Right forelimb (tissue), 1 donor: ENCODE results near the gene ITGAE.

ENCODE experiments used
- DNase-seq: peaks from one replicate; pipeline ENCODE4 v3.0.0-alpha.2; 2018

The ITGAE gene

DNA sequence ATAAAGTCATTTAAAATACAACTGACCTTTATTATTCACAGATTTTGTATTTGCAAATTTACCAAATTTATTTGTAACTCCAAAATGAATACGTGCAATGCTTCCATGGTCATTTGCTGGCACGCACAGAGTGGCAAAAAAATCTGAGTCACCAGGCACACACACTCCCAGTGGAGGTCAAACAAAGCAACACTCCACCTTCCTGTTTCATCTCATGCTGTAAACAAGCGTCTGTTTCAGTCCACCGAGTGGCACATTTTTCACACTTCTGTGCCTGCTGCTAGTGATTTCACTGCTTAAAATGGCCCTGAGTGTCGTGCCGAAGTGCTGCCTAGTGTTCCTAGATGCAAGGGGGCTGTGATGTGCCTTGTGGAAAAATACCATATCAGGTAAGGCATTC lies 17.8 kb upstream of the ITGAE start:
- no peak for DNase-seq

DNA sequence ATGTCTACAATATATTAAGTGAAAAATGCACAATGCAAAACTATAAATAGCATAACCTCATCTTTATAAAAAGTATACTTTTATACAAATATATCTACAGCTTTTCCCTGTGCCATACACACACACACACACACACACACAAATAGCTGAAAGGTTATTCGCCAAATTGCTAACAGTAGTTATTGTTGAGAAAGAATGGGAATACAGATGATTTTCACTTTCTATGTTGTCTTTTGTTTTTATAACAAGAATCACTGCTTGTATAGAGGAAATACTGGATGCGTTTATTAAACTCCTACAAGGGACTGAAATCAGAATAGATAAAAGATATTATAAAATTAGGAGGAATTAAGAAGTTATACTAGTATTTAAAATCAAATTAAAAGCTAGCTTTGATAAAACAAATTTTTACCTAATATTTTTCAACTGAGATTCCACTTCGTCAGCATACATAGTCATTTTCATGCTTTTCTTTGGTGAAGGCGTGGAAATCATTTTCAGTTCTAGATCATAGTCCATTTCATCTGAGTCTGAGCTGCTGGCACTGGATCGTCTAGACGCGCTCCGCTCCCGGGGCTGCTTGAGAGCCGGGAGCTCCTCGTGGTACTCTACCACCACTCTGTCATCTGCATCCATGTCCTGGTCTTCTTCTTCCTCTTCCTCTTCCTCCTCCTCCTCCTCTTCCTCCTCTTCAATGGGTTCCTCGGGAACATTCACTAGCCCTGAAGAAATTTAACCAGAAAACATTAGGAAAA lies 17.0 kb upstream of the ITGAE start:
- DNase-seq, result no peak

DNA sequence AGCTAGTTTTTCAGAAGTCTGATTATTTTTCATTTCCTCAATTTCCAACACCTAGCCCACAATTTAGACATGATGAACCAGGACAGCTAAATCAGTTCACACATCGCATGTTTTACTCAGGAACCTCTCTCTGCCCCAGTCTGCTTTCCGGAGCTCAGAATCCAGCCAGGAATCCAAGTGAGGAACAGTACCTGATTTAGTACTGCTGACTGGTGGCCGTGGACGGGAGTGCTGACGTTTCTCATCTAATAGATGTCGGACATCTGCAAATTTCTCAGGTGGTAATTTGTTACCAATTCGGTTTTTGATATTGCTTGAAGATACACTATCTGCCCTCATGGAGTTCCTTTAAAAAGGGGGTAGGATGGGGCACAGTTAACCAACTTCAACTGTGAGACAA lies 14.9 kb upstream of the ITGAE start:
- DNase-seq, result no peak

DNA sequence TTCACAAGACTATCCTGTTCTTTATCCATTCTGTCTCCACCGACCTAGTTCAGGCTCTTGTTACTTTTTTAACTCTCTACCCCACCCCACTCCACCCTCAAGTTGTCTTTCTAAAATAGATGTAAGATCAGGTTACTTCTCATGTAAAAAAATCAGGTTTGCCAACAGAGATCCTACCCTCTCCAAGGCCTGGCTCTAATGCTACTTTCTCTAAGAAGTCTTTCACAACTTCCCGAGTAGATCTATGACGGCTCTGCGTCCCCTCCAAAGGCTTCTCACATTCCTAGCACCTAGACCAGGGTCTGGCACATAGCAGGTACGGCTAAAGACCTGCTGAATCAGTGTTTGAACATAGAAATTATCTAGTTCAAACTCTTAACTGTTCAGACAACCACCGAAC lies 14.1 kb upstream of the ITGAE start:
- no peak for DNase-seq

DNA sequence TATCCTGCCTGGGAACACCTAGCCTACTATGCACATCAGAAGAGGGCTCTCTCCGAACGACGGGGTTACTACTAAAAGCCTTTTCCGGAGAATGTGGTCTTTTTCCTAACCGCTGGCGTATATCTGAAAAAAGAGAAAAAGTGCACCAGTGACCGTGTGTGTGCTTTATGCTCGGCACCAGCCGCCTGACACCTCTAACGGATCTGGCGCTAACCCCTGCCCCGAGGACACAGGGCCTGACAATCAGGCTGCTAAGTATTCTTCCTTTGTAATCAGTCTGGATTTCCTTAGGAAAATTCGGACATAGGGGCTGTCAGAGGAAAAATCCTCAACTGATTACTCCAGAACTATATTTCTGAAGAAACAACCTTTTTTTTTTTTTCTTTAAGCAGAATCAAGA lies 13.4 kb upstream of the ITGAE start:
- DNase-seq, result no peak

DNA sequence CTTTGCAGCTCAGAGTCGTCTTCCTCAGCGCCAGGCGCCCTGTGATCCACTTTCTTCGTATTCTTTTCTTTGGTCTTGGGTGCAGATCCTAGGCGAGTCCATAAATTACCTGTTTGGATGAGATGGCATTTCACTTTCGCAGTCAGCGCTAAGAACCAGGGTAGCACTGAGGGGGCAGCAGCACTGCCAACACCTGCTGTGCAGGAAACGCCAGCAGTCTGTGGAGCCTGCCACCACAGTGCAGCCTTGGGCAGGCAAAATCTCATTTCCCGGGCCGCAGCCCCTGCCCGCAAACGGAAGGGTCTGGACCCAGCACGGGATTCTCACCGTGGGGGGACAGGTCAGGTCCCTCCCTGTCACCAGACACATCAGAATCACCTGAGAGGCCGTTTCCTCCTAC lies 12.2 kb upstream of the ITGAE start:
- no peak for DNase-seq

DNA sequence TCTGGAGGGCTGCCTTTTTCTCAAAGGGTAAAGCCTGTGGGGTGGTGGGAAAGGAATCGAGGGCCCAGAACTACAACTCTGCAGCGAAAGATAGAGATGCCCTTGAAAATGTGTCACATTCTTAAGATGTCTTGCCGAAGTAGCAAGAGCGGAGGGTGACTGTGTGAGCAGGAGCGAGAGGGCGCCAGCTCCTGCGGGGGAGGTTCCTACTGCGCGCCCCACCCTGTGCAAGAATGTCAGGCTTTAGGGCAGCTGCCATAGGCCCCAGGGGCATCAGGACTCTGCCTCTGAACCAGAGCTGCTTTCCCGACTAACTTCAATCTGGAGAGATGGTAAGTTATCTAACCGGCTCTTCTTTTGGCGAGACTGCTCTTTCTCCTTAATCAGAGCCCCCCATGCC lies 11.8 kb upstream of the ITGAE start:
- no peak for DNase-seq

DNA sequence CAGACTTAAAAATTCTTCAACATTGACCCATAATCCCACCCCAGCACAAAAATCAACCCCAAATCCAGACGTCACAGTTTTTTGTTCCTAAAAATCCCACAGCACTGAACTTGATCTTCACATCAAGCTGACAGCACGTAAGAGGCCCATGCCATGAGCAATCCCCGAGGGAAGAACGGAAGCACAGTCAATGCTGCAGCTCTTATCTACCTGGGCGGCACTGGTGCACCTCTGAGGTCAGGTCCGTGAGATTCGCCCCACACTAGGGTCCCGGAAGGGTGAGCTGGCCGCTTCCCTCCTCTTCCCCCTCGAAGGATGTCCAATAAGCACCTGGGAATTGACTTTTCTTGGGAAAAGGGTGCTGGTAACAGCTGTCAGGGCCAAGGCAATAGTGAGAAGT lies 11.3 kb upstream of the ITGAE start:
- DNase-seq, result no peak

DNA sequence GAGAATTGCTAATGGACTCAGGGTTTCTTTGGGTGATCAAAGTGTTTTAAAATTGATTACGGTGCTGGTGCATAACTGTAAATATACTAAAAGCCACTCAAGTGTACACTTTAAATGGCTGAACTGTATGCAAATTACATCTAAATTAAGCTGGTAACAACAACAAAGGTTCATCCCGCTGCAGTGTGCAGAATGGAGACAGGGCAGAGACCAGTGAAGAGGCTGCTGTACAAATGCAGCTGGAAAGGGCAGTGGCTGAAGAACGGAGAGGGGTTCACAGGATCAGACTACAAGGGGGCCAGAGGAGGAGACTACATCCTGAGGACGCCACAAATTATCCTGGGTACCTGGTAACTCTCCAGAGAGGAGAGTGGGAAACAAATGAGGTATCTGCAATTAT lies 9.0 kb upstream of the ITGAE start:
- no peak for DNase-seq

DNA sequence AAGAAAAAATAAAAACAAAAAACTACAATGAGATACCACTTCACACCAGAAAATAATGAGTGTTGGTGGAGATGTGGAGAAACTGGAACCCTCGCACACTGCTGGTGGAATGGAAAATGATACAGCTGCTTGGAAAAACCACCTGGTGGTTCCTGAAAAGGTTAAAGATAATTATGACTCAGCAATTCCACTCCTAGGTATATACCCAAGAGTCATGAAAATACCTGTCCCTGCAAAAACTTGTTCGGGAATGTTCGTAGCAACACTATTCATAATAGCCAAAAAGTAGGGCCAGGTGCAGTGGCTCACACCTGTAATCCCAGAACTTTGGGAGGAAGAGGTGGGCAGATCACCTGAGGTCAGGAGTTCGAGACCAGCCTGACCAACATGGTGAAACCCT lies 8.1 kb upstream of the ITGAE start:
- DNase-seq, result no peak

DNA sequence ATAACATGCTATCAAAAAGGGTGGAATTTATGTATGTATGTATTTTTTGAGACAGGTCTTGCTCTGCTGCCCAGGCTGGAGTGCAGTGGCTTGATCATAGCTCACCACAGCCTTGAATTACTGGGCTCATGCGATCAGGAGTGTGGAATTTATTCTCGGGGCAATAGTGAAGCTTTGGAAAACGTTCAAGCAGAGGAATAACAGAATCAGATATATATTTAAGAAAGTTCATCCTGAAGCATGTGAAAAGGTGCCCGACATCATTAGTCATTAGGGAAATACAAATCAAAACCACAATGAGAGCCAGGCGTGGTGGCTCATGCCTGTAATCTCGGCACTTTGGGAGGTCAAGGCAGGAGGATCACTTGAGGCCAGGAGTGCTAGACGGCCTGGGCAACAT lies 7.7 kb upstream of the ITGAE start:
- DNase-seq, result no peak

DNA sequence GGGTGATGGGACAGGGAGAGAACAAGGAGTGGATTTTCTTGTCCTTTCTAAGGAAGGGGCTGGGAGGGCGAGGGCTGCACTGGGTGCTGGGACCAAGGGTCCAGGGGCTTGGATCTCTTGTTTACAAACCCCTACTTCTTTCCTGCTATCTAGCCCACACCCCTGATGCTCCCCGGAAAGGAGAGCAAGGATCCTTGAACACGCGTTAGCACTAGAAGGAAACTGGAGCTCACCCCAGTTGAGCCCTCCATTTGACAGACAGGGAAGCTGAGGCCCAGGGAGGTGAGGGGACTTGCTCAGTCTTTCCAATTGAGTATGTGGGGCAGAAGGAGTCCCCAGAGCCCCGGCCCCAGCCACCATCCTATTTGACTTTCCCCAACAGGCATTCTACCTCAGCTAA lies 4.6 kb upstream of the ITGAE start:
- no peak for DNase-seq

DNA sequence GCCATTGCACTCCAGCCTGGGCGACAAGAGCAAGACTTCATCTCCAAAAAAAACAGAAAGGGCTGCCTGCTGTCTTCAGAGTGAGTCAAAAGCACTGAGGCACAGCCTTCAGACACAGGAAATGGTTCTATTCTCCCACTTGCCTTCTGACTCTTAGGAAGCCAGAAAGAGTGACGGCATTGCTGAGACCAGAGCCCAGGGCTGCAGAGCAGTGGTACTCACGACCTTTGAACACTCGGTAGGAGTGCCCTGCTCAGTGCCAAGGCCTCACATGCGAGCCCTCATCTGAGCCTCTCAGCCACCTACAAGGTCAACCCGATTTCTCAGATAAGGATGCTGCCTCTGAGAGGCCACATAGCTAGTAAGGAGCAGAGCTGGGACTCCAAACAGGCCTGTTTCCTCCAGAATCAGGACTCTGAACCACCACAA lies 3.5 kb upstream of the ITGAE start:
- no peak for DNase-seq

DNA sequence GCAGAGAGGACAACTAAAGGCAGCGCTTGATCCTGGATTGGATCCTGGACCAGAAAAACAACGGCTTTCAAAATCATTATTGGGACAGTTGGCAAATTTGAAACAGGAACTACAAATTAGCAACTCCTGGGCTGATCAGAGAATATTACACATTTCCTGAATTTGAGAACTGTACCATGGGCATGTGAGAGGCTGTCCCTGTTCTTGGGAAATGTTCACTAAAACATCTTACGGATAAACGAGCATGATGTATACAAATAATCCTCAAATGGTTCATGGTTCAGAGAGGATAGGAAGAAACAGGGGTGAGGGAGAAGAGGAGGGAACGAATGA lies 2.3 kb upstream of the ITGAE start:
- DNase-seq, result no peak

DNA sequence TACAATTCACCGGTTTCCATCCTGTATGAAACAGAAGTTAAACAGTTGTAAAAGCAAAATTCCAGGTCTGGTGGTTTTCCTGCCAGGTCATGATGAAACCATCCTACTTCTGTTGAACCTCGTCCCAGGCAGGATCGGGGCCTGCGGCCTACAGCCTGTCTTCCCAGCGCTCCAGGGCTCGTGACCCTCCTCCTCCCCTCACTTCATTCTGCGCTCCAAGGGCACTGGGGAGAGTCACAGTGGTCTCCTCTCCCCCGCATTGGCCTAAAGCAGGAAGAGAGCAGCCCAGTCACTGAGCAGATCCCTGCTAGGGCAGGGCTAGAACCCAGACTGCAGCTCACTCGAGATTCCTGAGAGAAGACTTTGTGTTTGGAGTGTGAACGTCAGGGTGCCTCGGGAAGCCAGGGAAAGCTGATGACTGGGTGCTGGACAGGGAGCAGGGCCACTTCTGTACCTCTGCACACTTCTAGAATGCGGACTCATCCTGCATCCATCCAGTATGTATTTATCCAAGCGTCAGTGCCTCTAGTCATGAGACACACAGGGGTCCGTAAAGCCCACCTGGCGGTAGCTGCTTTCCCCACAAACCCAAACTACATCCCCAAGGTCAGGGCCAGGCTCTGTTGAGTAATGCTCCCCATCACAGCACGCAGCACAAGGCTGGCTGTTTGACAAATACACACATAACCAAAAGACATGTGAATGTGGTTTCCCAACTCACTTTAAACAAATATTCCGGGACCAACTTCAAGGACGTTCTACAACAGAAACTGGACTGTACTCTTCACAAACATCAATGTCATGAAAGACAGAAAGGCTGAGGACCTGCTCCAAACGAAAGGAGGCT lies 1.7 kb upstream of the ITGAE start:
- no peak for DNase-seq

DNA sequence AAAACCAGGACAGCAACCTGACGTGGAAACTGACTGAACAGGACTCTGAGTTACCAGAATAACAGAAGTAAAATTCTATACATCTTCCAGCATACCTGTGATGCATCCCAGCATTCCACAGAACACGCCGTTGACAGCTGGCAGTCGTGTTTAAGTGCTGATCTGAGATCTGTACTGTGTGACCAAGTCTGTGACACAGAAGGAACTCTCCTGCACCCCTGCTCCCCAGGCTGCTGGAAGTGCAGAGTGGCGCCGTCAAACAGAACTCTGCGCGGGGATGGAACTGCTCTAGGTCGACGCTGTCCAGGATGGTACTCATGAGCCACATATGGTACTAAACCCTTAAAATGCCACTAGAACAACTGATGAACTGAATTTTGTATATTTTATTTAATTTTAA lies 804 bp upstream of the ITGAE start:
- DNase-seq, result no peak

DNA sequence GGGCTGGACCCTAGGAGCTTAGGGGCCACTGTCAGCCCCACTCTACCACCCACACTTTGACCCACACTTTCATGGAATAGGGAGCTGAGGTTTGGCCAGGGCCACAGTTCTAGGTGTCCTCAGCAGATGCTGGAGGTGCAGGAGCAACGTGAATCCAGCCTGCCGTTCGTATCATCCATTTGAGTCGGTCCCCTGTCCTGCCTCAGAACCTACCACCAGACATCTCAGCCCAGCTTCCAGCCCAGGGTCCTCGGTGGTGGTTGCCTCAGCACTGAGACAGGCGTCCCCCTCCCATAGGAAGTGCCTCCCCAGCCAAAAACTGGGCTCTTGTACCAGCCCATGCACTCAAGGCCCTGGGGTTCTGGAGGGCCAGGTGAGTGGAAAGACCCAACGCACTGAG lies 359 bp upstream of the ITGAE start:
- DNase-seq, result no peak

DNA sequence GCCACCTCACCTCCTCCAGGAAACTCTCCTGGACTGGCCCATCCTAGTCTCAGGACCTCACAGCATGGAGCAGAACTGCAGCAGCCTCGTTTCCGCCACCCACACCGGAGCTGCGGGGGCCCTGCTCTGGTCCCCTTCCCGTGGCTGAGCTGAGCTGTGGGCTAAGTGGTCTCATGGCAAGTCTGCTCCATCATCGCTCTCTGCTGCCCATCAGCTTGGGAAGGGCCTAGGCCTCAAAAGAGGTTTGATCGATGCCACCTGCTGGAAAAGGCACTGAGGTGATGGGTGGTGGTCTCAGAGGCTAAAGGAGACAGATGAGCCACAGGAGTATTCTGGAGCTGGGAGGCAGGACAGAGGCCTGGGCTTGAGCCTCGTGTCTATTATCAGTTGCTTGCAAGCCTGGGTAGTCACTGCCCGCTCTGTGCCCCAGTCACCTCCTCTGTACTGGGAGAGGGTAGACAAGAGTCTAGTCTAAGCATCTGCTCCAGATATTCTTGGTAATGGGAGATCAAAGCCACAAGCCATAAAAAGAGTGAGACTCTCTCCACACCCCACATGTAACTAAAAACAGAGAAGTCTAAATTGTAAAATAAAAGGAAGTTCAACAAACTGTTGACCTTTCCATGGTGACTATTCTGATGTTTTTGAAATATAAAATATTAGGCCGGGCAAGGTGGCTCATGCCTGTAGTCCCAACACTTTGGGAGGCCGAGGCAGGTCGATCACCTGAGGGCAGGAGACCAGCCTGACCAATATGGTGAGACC lies 1.6 kb downstream of the ITGAE start:
- DNase-seq, result no peak

DNA sequence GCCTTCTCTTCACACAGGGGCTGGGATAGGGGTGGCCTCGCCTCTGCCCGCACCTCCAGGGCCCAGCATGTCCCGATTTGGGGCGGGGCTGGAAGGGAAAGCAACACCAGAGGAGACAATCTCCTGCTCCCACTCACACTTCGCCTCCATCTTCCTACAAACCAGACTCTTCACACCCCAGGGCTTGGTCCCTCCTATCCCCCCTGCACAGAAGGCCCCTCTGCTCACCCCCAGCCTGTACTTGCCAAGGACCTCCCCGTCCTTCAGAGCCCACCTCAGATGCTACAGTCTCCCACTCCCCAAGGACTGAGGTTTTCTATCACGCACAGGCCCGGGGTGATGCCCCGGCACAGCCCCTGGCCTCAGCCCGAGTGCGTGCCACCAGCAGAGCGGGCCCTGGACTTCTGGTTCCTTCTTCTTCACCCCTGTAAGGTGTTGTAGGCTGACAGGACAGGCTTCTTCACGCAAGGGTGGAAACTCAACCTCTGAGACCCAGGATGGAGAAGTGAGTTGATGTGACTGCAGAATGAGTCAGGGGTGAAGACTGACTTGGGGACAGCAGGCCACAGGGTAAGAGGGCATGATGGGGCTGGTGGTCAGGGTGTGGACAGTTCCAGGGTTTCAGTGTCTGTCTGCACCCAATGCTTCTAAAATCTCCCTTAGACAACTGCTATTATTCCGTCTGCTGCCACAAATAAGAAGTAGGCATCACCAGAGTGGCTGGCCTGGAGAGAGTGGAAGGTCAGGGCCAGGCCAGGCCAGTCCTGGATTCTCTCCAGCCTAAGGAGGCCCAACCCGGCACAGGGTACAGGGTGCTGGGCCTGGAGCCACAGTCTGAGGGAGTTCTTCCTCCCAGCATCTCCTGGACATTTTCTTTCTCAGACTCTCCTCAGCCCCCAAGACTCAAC lies 2.5 kb downstream of the ITGAE start:
- no peak for DNase-seq

DNA sequence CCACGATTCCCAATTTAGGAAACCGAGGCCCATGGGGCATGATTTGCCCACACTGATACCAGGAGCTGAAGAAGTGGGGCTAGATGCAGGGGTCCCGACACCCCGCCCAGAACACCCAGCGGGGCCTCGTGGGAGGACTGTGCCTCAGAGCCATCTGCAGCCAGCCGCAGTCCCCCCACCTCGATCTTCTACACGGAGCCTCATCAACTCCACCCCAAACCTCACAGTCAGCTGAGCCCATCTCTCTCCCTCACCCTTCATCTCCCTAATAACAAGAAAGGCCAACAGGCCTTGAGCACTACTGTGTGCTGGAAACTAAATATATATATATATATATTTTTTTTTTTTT lies 4.2 kb downstream of the ITGAE start:
- no peak for DNase-seq

DNA sequence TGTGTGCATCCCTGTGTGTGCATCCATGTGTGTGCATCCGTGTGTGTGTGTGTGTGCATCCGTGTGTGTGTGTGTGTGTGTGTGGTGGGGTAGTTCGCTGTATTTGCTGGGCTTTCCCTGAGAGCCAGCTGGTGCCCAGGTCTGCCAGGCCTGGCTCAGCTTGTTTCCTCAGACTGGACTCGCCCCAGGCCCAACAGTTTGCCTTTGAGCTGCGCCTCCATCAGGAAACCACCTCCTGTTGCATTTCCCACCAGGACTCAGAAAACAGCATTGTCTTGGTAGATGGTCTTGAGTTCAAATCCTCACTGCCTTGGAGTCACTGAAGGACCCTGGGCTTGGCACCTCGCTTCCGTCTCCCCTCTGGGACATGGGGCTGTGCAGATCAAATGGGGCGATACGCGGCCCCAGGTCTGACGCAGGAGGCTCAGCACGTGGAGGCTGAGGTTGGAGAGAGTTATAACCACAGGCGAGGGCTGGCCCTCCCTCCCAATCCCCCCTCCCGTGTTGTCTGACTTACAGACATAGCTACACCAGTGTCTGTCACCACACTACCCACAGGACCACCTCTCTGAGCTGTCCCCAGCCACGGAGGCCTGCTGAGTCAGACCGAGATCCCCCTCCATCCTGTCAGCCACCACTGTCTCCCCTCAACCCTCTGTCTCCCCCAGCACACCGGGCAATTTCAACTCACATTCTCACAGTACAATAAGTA lies 4.7 kb downstream of the ITGAE start:
- DNase-seq, result no peak

DNA sequence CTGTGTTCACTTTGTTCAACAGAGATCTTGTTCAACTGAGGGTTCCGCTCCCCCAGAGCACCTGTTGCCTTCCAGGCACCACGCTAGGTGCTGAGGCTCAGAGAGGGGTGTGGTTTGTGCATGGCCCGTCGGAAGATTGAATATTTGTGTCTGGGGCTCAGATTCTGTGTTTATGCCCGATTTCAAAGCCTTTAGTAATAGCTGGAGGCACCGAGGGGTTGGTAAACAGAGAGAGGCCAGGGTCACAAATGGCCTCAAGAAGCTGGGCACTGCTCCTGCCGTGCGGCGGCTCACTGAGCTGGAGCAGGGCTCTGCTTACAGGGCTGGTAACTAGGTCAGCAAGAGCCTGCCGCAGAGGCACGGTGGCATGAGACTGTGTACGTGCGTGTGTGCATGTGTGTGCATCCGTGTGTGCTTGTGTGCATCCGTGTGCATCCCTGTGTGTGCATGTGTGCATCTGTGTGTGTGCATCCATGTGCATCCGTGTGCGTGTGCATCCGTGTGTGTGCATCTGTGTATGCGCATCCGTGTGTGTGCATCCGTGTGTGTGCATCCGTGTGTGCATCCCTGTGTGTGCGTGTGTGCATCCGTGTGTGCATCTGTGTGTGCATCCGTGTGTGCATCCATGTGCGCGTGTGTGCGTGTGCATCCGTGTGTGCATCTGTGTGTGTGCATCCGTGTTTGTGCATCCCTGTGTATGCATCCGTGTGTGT lies 5.4 kb downstream of the ITGAE start:
- DNase-seq, result no peak
